A673 (cell line): ENCODE data around the gene ADAM12. TPM values are rescaled to one million over a fixed set of nuclear protein-coding genes. Genes with fewer than 3 reads are reported as not detected.

Experiments
- BruUV-seq: library from RNA; stranded (reverse); fragments of 400-500 nt; replicated peaks from 2 replicates; lab custom pipeline; 2021; lab: Mats Ljungman, UMichigan
- CTCF ChIA-PET: fragments of 300-600 bp; sonication (Branson Sonifier 250); formaldehyde crosslinking; loops from one replicate; lab custom pipeline; 2022; ENCODE audit warnings: antibody characterized with exemption; lab: Charles Lee
- POLR2A ChIA-PET: fragments of 300-600 bp; sonication (Branson Sonifier 250); formaldehyde crosslinking; loops from one replicate; lab custom pipeline; 2022; ENCODE audit warnings: antibody characterized with exemption; ENCODE audit not compliant: low non-redundant PET; lab: Charles Lee
- DNase-seq: peaks from one replicate; pipeline ENCODE4 v3.0.0-alpha.2; 2015; ENCODE audit warnings: low spot score
- H3K27ac ChIP-seq: fragments of 200-600 bp; sonication (generic); 2 replicates; pipeline ENCODE4 v1.5.1; 2016; ENCODE audit warnings: mixed run types, low read depth, mild to moderate bottlenecking, mixed read lengths, antibody characterized with exemption, low read length; ENCODE audit not compliant: poor library complexity, severe bottlenecking
- H3K27me3 ChIP-seq: fragments of 200-600 bp; sonication (generic); replicated peaks from 2 replicates; pipeline ENCODE4 v1.6.1; 2017; ENCODE audit warnings: mixed run types, low read depth, mild to moderate bottlenecking, mixed read lengths, antibody characterized with exemption, low read length; ENCODE audit not compliant: insufficient read depth, poor library complexity
- H3K36me3 ChIP-seq: fragments of 200-600 bp; sonication (generic); 2 replicates; pipeline ENCODE4 v1.6.1; 2016; ENCODE audit warnings: mixed run types, mild to moderate bottlenecking, mixed read lengths, antibody characterized with exemption, low read length; ENCODE audit not compliant: insufficient read depth, poor library complexity, severe bottlenecking
- H3K4me1 ChIP-seq: fragments of 200-600 bp; sonication (generic); 2 replicates; pipeline ENCODE4 v1.6.1; 2017; ENCODE audit warnings: mixed run types, mild to moderate bottlenecking, mixed read lengths, antibody characterized with exemption, low read length; ENCODE audit not compliant: insufficient read depth, poor library complexity, severe bottlenecking
- H3K4me3 ChIP-seq: fragments of 200-600 bp; sonication (generic); 2 replicates; pipeline ENCODE4 v1.5.1; 2016; ENCODE audit warnings: low read depth, mixed run types, mild to moderate bottlenecking, mixed read lengths, low read length; ENCODE audit not compliant: poor library complexity, severe bottlenecking
- H3K9me3 ChIP-seq: fragments of 200-600 bp; sonication (generic); 2 replicates; pipeline ENCODE4 v1.6.1; 2016; ENCODE audit warnings: mixed run types, low read depth, mild to moderate bottlenecking, mixed read lengths, antibody characterized with exemption, low read length; ENCODE audit not compliant: poor library complexity, severe bottlenecking
- EZH2 ChIP-seq: fragments of 200-600 bp; sonication (generic); IDR thresholded peaks from 2 replicates; pipeline ENCODE4 v1.6.1; 2017; ENCODE audit warnings: borderline replicate concordance, low read depth, mild to moderate bottlenecking, mixed read lengths, antibody characterized with exemption, low read length; ENCODE audit not compliant: poor library complexity, severe bottlenecking
- intact Hi-C: fragments of 100-400 bp; cut with micrococcal nuclease; formaldehyde crosslinking; loops from one replicate; pipeline ENCODE4 v1.10.0; 2022; ENCODE audit not compliant: unreplicated experiment
- total RNA-seq: library from RNA; stranded (reverse); gene quantifications from 2 replicates; pipeline ENCODE4 v1.2.3, GENCODE V29; 2021
- TF ChIP-seq, protein P1 (sequence below): fragments of 300-800, 200-600 bp; sonication (generic); conservative IDR thresholded peaks from 2 replicates; pipeline ENCODE4 v1.5.1; 2017; ENCODE audit warnings: low read depth, mild to moderate bottlenecking, antibody characterized with exemption, low read length, moderate library complexity, mixed read lengths

Gene ADAM12
- total RNA-seq, 1 experiment from 2014 or later: 0.17 TPM

DNA sequence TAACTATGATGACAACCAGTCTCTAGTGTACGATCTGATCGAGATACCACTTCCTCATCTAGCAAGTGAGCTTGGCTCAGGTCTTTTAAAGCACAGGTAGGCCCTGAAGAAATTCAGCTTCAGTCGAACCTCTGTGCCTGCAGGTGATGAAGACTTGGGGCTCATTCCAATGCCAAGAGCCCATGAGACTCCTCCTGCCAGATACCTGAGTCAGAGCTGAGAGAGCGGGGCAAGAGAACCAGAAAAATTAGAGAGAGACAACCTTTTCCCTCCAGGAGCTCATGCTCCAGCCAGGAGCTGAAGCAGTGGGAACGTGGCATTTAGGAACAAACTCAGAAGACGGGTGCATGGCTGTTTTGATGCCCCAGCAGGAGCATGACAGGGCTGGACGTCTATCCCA, 259.3 kb downstream of the ADAM12 start:
- CTCF ChIA-PET: no interaction called here
- BruUV-seq: no TSS peak
- intact Hi-C loops: no loop called here
- no peak for TF ChIP-seq EZH2
- TF ChIP-seq, protein P1, sequence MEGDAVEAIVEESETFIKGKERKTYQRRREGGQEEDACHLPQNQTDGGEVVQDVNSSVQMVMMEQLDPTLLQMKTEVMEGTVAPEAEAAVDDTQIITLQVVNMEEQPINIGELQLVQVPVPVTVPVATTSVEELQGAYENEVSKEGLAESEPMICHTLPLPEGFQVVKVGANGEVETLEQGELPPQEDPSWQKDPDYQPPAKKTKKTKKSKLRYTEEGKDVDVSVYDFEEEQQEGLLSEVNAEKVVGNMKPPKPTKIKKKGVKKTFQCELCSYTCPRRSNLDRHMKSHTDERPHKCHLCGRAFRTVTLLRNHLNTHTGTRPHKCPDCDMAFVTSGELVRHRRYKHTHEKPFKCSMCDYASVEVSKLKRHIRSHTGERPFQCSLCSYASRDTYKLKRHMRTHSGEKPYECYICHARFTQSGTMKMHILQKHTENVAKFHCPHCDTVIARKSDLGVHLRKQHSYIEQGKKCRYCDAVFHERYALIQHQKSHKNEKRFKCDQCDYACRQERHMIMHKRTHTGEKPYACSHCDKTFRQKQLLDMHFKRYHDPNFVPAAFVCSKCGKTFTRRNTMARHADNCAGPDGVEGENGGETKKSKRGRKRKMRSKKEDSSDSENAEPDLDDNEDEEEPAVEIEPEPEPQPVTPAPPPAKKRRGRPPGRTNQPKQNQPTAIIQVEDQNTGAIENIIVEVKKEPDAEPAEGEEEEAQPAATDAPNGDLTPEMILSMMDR: no peak
- DNase-seq: no peak
- H3K27ac ChIP-seq: no peak overlapping the region
- no peaks in the 10 kb centered on the region for H3K9me3 ChIP-seq
- POLR2A ChIA-PET: no interaction called here
- H3K27me3 ChIP-seq: no peaks in the 10 kb centered on the region
- H3K4me3 ChIP-seq: no peak overlapping the region
- H3K4me1 ChIP-seq: peaks cover 3% of the 10 kb centered on the region
- no peaks in the 10 kb centered on the region for H3K36me3 ChIP-seq

DNA sequence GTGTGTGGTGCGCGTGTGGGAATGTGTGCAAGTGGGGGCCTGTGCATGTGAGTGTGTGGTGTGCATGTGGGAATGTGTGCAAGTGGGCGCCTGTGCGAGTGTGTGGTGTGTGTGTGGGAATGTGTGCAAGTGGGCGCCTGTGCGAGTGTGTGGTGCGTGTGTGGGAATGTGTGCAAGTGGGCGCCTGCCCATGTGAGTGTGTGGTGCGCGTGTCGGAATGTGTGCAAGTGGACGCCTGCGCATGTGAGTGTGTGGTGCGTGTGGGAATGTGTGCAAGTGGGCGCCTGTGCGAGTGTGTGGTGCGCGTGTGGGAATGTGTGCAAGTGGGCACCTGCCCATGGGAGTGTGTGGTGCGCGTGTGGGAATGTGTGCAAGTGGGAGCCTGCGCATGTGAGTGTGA, 259.7 kb downstream of the ADAM12 start:
- intact Hi-C loops: no loop called here
- no peaks in the 10 kb centered on the region for H3K9me3 ChIP-seq
- H3K4me3 ChIP-seq: no peak overlapping the region
- no TSS peak for BruUV-seq
- TF ChIP-seq, protein P1: no peak
- no peak for TF ChIP-seq EZH2
- H3K27me3 ChIP-seq: no peaks in the 10 kb centered on the region
- no peak for DNase-seq
- no peak overlapping the region for H3K27ac ChIP-seq
- CTCF ChIA-PET: no interaction called here
- POLR2A ChIA-PET: no interaction called here
- no peaks in the 10 kb centered on the region for H3K36me3 ChIP-seq
- H3K4me1 ChIP-seq: peaks cover 7% of the 10 kb centered on the region

DNA sequence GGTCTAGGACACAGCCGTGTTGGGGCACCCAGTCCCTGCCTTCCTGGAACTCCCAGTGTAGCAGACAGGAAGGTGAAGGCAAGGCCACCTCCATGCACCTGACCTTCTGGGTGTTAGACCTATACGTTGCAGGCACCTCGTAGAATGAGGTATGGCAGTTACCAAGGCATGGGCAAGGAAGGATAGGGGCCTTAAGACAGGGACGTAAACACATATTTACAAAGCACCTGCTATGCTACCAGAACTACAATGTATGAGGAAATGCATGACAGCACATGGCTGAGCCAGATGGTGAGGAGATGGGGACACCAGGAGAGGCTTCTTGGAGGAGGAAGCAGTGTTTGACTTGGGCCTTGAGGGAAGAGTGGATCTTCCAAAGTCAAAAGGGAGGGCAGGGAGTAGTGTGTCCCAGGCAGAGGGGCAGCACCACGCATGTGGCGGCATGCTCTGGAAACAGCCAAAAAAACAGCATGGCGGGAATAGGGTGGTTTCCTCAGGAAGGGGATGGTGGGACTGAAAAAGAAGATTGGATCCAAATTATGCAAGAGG, 260.7 kb downstream of the ADAM12 start:
- POLR2A ChIA-PET: no interaction called here
- intact Hi-C loops: no loop called here
- TF ChIP-seq EZH2: no peak
- TF ChIP-seq, protein P1: no peak
- Histone ChIP-seq H3K27me3 (no peaks in the 10 kb centered on the region), H3K27ac (no peak overlapping the region), H3K4me3 (no peak overlapping the region), H3K4me1 (peaks cover 17% of the 10 kb centered on the region), H3K9me3 (no peaks in the 10 kb centered on the region), H3K36me3 (no peaks in the 10 kb centered on the region)
- BruUV-seq: no TSS peak
- CTCF ChIA-PET: no interaction called here
- DNase-seq: no peak
